Stomach (tissue), 9 donors: Measurements from ENCODE around the gene LCE1A. TPM values are rescaled to one million over a fixed set of nuclear protein-coding genes. Genes with fewer than 3 reads are reported as not detected.

ENCODE experiments used
- DNase-seq, 2 donors: peaks; one replicate each; pipeline versions ENCODE4 v3.0.0 to v3.0.0-alpha.2; 2013 to 2019
- H3K27ac ChIP-seq, 5 donors: fragments of 200-600 bp in 4 of 5; sonication (generic) in 4 of 5; one replicate each; pipeline ENCODE4 v1.5.1; 2013 to 2019; ENCODE audit warnings: mild to moderate bottlenecking in 1 of 5, moderate library complexity in 1 of 5
- H3K27me3 ChIP-seq, 3 donors: fragments of 200-600 bp; sonication (generic); one replicate each; pipeline ENCODE4 v1.5.1; 2017 to 2019; ENCODE audit warnings: mixed run types in 1 of 3
- H3K36me3 ChIP-seq, 4 donors: fragments of 200-600 bp; sonication (generic); 1 replicate in 3 of 4; 2 replicates in 1 of 4; pipeline ENCODE4 v1.5.1; 2016 to 2019
- H3K4me1 ChIP-seq, 4 donors: fragments of 200-600 bp; sonication (generic); one replicate each; pipeline ENCODE4 v1.5.1; 2016 to 2019
- H3K4me3 ChIP-seq, 4 donors: fragments of 200-600 bp; sonication (generic) in 3 of 4; one replicate each; pipeline ENCODE4 v1.5.1; 2016 to 2019; ENCODE audit warnings: mild to moderate bottlenecking in 1 of 4
- H3K9me3 ChIP-seq, 4 donors: fragments of 200-600 bp; sonication (generic); one replicate each; pipeline ENCODE4 v1.5.1; 2016 to 2019
- CTCF ChIP-seq, 7 experiments: fragments of 450-650 bp in 4 of 7; fragments of 200-600 bp in 3 of 7; sonication (generic) in 3 of 7; IDR thresholded peaks; one replicate each; pipeline ENCODE4 v1.5.1; 2016 to 2019; ENCODE audit warnings: antibody characterized with exemption in 7 of 7, control low read depth in 2 of 7, mild to moderate bottlenecking in 1 of 7
- EP300 ChIP-seq: sonication (generic); formaldehyde crosslinking; IDR thresholded peaks from one replicate; pipeline ENCODE4 v1.6.1; 2017; ENCODE audit warnings: antibody characterized with exemption
- POLR2A ChIP-seq, 4 donors: fragments of 450-650 bp; IDR thresholded peaks; one replicate each; pipeline ENCODE4 v1.6.1; 2016; ENCODE audit warnings: antibody characterized with exemption in 4 of 4, control low read depth in 2 of 4, mild to moderate bottlenecking in 1 of 4, moderate library complexity in 1 of 4
- POLR2AphosphoS5 ChIP-seq, 3 donors: sonication (generic); formaldehyde crosslinking; IDR thresholded peaks; one replicate each; pipeline ENCODE4 v1.6.1; 2016; ENCODE audit warnings: antibody characterized with exemption in 3 of 3
- WGBS, 5 donors: extraction: QIAGEN DNeasy Blood & Tissue Kit in 3 of 5; methylation state at CpG; one replicate each; pipeline versions ENCODE4 v1.1.5 to v1.1.7; 2013 to 2018; 5-methylcytosine and 5-hydroxymethylcytosine counted together
- intact Hi-C: fragments of 100-400 bp; cut with DNase I; formaldehyde crosslinking; loops from one replicate; pipeline ENCODE4 v1.15.1; 2023; ENCODE audit warnings: low total_unique reads
- polyA plus RNA-seq, 3 donors: library from polyadenylated mRNA; stranded (reverse); fragments of 200-250 nt; gene quantifications; one replicate each; pipeline ENCODE4 v1.2.3, GENCODE V29; 2013
- total RNA-seq, 5 donors: library from RNA; depleted of rRNA; stranded (reverse); fragments of >200 nt; gene quantifications; one replicate each; pipeline versions ENCODE4 v1.1.0 to v1.2.3, GENCODE V29; 2014 to 2016
- donor health status: healthy with polysubstance abuse.
- donor health status: Bipolar disorder and iron deficiency.
- donor health status: healthy.

Gene LCE1A
- total and polyA plus RNA-seq, 8 donors = not detected

- no peak for TF ChIP-seq POLR2A (IDR thresholded peaks at IDR 0.05)
- Histone ChIP-seq H3K4me1 (peaks cover 0 to 4% (median 0%) of the 10 kb centered on the region in 4 donors), H3K27ac (no peak overlapping the region), H3K4me3 (no peak overlapping the region), H3K9me3 (no peaks in the 10 kb centered on the region), H3K27me3 (peaks cover 0 to 4% (median 0%) of the 10 kb centered on the region in 3 donors), H3K36me3 (no peaks in the 10 kb centered on the region)
- 58 to 76% (median 68%) methylated on average over 1 of the region's 1 CpG for WGBS, 5 donors
- intact Hi-C loops = no loop called here
- DNase-seq = no peak
These were observed 30.8 kb downstream of the LCE1A start for GRCh38 chr1:152858062-152858461.

DNA sequence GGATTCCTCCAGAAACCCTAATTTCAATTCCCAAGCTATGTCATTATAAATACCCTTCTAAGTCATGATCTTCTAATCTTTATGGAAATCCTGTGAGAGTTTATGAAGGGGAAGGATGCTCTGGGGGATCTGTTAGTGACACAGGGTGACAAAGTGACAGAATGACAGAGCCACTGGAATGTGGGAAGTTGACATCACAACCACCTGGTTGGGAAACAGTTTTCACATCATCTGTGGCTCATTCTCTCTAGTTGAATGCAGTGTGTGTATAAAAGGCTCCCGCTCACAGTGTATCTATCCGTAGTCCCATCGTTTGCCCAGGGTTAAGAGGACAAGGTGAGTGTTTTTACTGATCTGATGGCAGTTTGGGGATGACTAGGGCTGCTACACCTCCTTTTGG lies 32.4 kb downstream of the LCE1A start, which contains the start of gene LCE7A:
TSS of gene LCE7A (plus strand) at position 301 of the 400 bp plus-strand sequence. CDS start 702 bp downstream, outside the sequence.
- no peak for DNase-seq
- H3K36me3 ChIP-seq = no peaks in the 10 kb centered on the region
- no peak within 1 kb of the TSS for H3K27ac ChIP-seq
- WGBS, 5 donors = 80 to 89% (median 87%) methylated on average over 3 of the region's 3 CpGs
- TF ChIP-seq CTCF (IDR thresholded peaks at IDR 0.05) (no peak), EP300 (no peak), POLR2A (IDR thresholded peaks at IDR 0.05) (no peak), POLR2AphosphoS5 (IDR thresholded peaks at IDR 0.05) (no peak)
- no peak within 1 kb of the TSS for H3K4me3 ChIP-seq
- intact Hi-C loops = no loop called here
- H3K9me3 ChIP-seq = no peaks in the 10 kb centered on the region
- peaks cover 0 to 4% (median 0%) of the 10 kb centered on the region in 4 donors for H3K4me1 ChIP-seq
- H3K27me3 ChIP-seq = peaks cover 0 to 4% (median 0%) of the 10 kb centered on the region in 3 donors

- Histone ChIP-seq H3K4me1 (peaks cover 0 to 4% (median 0%) of the 10 kb centered on the region in 4 donors), H3K4me3 (no peak overlapping the region), H3K27ac (no peak overlapping the region), H3K27me3 (peaks cover 0 to 4% (median 0%) of the 10 kb centered on the region in 3 donors), H3K36me3 (no peaks in the 10 kb centered on the region), H3K9me3 (no peaks in the 10 kb centered on the region)
- TF ChIP-seq POLR2A (IDR thresholded peaks at IDR 0.05) (no peak), POLR2AphosphoS5 (IDR thresholded peaks at IDR 0.05) (no peak), CTCF (IDR thresholded peaks at IDR 0.05) (no peak), EP300 (no peak)
- WGBS, 5 donors = 67 to 80% (median 76%) methylated on average over 3 of the region's 3 CpGs
- intact Hi-C loops = no loop called here
- no peak for DNase-seq
These were observed 32.9 kb downstream of the LCE1A start for GRCh38 chr1:152860129-152860528.

DNA sequence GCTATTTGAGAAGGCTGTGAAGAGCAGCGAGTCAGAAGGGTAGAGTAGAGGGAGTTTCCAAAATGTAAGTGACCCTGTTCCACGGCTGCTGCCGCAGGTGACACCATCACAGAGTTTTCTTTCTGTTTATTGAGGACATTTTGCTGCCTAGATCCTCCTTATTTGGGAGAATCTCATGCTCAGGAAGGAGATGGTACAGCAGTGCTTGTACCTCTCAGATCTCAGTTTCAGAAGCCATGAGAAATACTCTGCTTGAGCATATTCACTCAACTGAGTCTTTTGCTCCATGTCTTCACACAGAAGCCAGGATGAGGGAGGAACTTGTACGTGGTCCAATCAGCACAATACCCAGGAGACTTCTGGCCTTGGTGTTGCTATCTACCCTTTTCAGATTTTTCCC lies 34.1 kb downstream of the LCE1A start:
- Histone ChIP-seq H3K27ac (no peak overlapping the region), H3K27me3 (peaks cover 0 to 4% (median 0%) of the 10 kb centered on the region in 3 donors), H3K4me3 (no peak overlapping the region), H3K9me3 (no peaks in the 10 kb centered on the region), H3K36me3 (no peaks in the 10 kb centered on the region), H3K4me1 (peaks cover 0 to 4% (median 0%) of the 10 kb centered on the region in 4 donors)
- WGBS, 5 donors = 69 to 80% (median 78%) methylated on average over 4 of the region's 4 CpGs
- intact Hi-C loops = no loop called here
- no peak for DNase-seq
- no peak for TF ChIP-seq POLR2AphosphoS5 (IDR thresholded peaks at IDR 0.05)
- TF ChIP-seq POLR2A (IDR thresholded peaks at IDR 0.05) = no peak
- TF ChIP-seq CTCF (IDR thresholded peaks at IDR 0.05) = no peak
- TF ChIP-seq EP300 = no peak

DNA sequence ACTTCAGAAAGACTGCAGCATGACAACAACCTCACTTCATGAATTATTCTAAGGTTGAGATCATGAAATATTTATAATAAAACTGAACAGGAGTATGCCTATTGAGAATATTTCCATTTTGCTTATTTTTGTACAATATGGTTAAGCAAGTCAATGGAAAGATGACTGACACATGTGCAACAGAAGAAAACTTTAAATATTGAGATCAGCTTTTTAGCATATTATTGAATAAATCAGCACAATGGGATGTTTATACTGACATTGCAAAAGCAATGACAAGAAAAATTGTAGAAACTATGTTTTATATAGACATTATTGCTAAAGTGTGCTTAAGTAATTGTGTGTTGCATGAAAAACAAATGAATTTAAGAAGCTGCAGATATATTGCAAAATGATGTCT lies 37.2 kb downstream of the LCE1A start:
- Histone ChIP-seq H3K4me3 (no peak overlapping the region), H3K4me1 (peaks cover 0 to 4% (median 0%) of the 10 kb centered on the region in 4 donors)

More for the DNA sequence above, 37.2 kb downstream of the LCE1A start:
- Histone ChIP-seq H3K36me3 (no peaks in the 10 kb centered on the region), H3K9me3 (no peaks in the 10 kb centered on the region), H3K27ac (no peak overlapping the region), H3K27me3 (no peaks in the 10 kb centered on the region)
- no peak for TF ChIP-seq POLR2A (IDR thresholded peaks at IDR 0.05)
- TF ChIP-seq EP300 = no peak
- TF ChIP-seq POLR2AphosphoS5 (IDR thresholded peaks at IDR 0.05) = no peak
- no peak for TF ChIP-seq CTCF (IDR thresholded peaks at IDR 0.05)
- DNase-seq = no peak
- intact Hi-C loops = no loop called here
